ENCODE measurements around the gene PHKB. TPM values are rescaled to one million over a fixed set of nuclear protein-coding genes. Genes with fewer than 3 reads are reported as not detected.

PHKB gene
- total and polyA plus RNA-seq, 2 donors (not counting 3 experiments of a cell fraction or from before 2014, with no cell fraction given), result 30.1 to 61.0 TPM

DNA sequence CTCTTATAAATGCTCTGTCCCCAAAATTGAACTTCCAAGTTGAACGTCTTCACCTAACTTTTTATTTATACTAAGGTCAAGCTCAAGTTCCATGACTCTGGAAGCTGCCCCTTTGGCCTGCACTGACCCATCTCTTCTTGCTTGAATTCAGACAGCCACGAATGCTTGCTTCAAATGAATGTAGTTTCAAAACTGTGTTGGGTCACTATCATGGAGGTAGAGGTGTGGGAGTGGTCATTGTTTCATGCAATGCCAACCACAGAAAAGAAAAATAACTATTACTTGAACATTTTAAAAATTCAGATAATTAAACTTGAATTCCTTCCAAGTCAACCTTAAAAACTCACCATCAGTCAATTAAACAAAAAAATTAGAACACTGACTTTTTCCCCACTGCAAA lies 2.8 kb upstream of the PHKB start:
- DNase-seq (ENCODE audit: low read depth, low spot score) (no peak), FAIRE-seq (no peak)
- Histone ChIP-seq H3K27me3 (ENCODE audit: control insufficient read depth in 2 of 2, insufficient read depth in 2 of 2, low read length in 2 of 2) (no peaks in the 10 kb centered on the region), H3K9me3 (replicated peaks; ENCODE audit: control insufficient read depth, insufficient read depth, low read length) (no peaks in the 10 kb centered on the region), H3K79me2 (ENCODE audit: control insufficient read depth, insufficient read depth, low read length) (peaks cover 13% of the 10 kb centered on the region), H3K4me2 (ENCODE audit: insufficient read depth, low read length) (no peak overlapping the region), H2AFZ (ENCODE audit: low read depth, low read length) (no peak overlapping the region), H3K9me1 (replicated peaks; ENCODE audit: control insufficient read depth, extremely low read depth, insufficient read depth, low read length) (no peaks in the 10 kb centered on the region), H4K20me1 (replicated peaks; ENCODE audit: control insufficient read depth, extremely low read depth, insufficient read depth, low read length) (no peaks in the 10 kb centered on the region), H3K36me3 (ENCODE audit: control insufficient read depth in 2 of 2, extremely low read depth in 1 of 2, insufficient read depth in 2 of 2, low read length in 2 of 2) (peaks cover 2 to 5% of the 10 kb centered on the region in 2 experiments), H3K4me1 (ENCODE audit: control insufficient read depth, extremely low read depth, insufficient read depth, low read length) (peaks cover 26% of the 10 kb centered on the region), H3K9ac (replicated peaks; ENCODE audit: extremely low read depth, insufficient read depth, low read length) (no peak overlapping the region), H3K4me3 (replicated peaks in 1 of 3; ENCODE audit: insufficient read depth in 1 of 3, low read depth in 1 of 3, low read length in 3 of 3) (no peak overlapping the region), H3K27ac (ENCODE audit: insufficient read depth, low read depth, low read length) (no peak overlapping the region)
- intact Hi-C loops (cut with micrococcal nuclease), result no loop called here
- dilution Hi-C loops (cut with MboI; ENCODE audit: extremely low pct_ligation_motif_present, low sequenced_read_pairs), result no loop called here
- CTCF ChIA-PET, result no interaction called here
- TF ChIP-seq EZH2 (IDR thresholded peaks at IDR 0.05; ENCODE audit: borderline replicate concordance, low read depth, low read length, severe bottlenecking) (no peak), MAX (IDR thresholded peaks at IDR 0.05; ENCODE audit: insufficient read depth, insufficient read length) (no peak), FOS (IDR thresholded peaks at IDR 0.05; ENCODE audit: borderline replicate concordance, insufficient read depth, low read length) (no peak), CTCF (IDR thresholded peaks at IDR 0.05; ENCODE audit: extremely low read depth in 1 of 2, insufficient read depth in 1 of 2, low read depth in 1 of 2, low read length in 2 of 2) (no peak), POLR2A (IDR thresholded peaks at IDR 0.05; ENCODE audit: low read depth, low read length) (no peak), JUN (IDR thresholded peaks at IDR 0.05; ENCODE audit: borderline replicate concordance, insufficient read depth, insufficient read length, low read depth) (no peak), MYC (IDR thresholded peaks at IDR 0.05; ENCODE audit: low read depth, low read length) (no peak), POLR2AphosphoS5 (IDR thresholded peaks at IDR 0.05; ENCODE audit: insufficient read depth, low read depth, low read length) (no peak), GATA2 (IDR thresholded peaks at IDR 0.05; ENCODE audit: insufficient read depth, insufficient read length, low read depth, low read length) (no peak)
- POLR2A ChIA-PET, result no interaction called here
- no TSS peak for BruUV-seq (replicated peaks)

All from endothelial cell of umbilical vein (primary cell).